Stomach (tissue), 9 donors: ENCODE measurements around the gene AJUBA. TPM values are rescaled to one million over a fixed set of nuclear protein-coding genes. Genes with fewer than 3 reads are reported as not detected.
"Not testable (repeated sequence)": the region's sequence is repeated elsewhere in the genome, so short reads cannot be mapped to it uniquely, and the experiment has no call there.

Experiments
- DNase-seq, 2 donors: peaks; one replicate each; pipeline versions ENCODE4 v3.0.0 to v3.0.0-alpha.2; 2013 to 2019
- H3K27ac ChIP-seq, 5 donors: fragments of 200-600 bp in 4 of 5; sonication (generic) in 4 of 5; one replicate each; pipeline ENCODE4 v1.5.1; 2013 to 2019; ENCODE audit warnings: mild to moderate bottlenecking in 1 of 5, moderate library complexity in 1 of 5
- H3K27me3 ChIP-seq, 3 donors: fragments of 200-600 bp; sonication (generic); one replicate each; pipeline ENCODE4 v1.5.1; 2017 to 2019; ENCODE audit warnings: mixed run types in 1 of 3
- H3K36me3 ChIP-seq, 4 donors: fragments of 200-600 bp; sonication (generic); 1 replicate in 3 of 4; 2 replicates in 1 of 4; pipeline ENCODE4 v1.5.1; 2016 to 2019
- H3K4me1 ChIP-seq, 4 donors: fragments of 200-600 bp; sonication (generic); one replicate each; pipeline ENCODE4 v1.5.1; 2016 to 2019
- H3K4me3 ChIP-seq, 4 donors: fragments of 200-600 bp; sonication (generic) in 3 of 4; one replicate each; pipeline ENCODE4 v1.5.1; 2016 to 2019; ENCODE audit warnings: mild to moderate bottlenecking in 1 of 4
- H3K9me3 ChIP-seq, 4 donors: fragments of 200-600 bp; sonication (generic); one replicate each; pipeline ENCODE4 v1.5.1; 2016 to 2019
- EP300 ChIP-seq: sonication (generic); formaldehyde crosslinking; IDR thresholded peaks from one replicate; pipeline ENCODE4 v1.6.1; 2017; ENCODE audit warnings: antibody characterized with exemption
- POLR2A ChIP-seq, 4 donors: fragments of 450-650 bp; IDR thresholded peaks; one replicate each; pipeline ENCODE4 v1.6.1; 2016; ENCODE audit warnings: antibody characterized with exemption in 4 of 4, control low read depth in 2 of 4, mild to moderate bottlenecking in 1 of 4, moderate library complexity in 1 of 4
- POLR2AphosphoS5 ChIP-seq, 3 donors: sonication (generic); formaldehyde crosslinking; IDR thresholded peaks; one replicate each; pipeline ENCODE4 v1.6.1; 2016; ENCODE audit warnings: antibody characterized with exemption in 3 of 3
- WGBS, 5 donors: extraction: QIAGEN DNeasy Blood & Tissue Kit in 3 of 5; methylation state at CpG; one replicate each; pipeline versions ENCODE4 v1.1.5 to v1.1.7; 2013 to 2018; 5-methylcytosine and 5-hydroxymethylcytosine counted together
- intact Hi-C: fragments of 100-400 bp; cut with DNase I; formaldehyde crosslinking; loops from one replicate; pipeline ENCODE4 v1.15.1; 2023; ENCODE audit warnings: low total_unique reads
- polyA plus RNA-seq, 3 donors: library from polyadenylated mRNA; stranded (reverse); fragments of 200-250 nt; gene quantifications; one replicate each; pipeline ENCODE4 v1.2.3, GENCODE V29; 2013
- total RNA-seq, 5 donors: library from RNA; depleted of rRNA; stranded (reverse); fragments of >200 nt; gene quantifications; one replicate each; pipeline versions ENCODE4 v1.1.0 to v1.2.3, GENCODE V29; 2014 to 2016
- TF ChIP-seq, protein P1 (sequence below), 7 experiments: fragments of 450-650 bp in 4 of 7; fragments of 200-600 bp in 3 of 7; sonication (generic) in 3 of 7; IDR thresholded peaks; one replicate each; pipeline ENCODE4 v1.5.1; 2016 to 2019; ENCODE audit warnings: antibody characterized with exemption in 7 of 7, control low read depth in 2 of 7, mild to moderate bottlenecking in 1 of 7
- donor health status: healthy with polysubstance abuse.
- donor health status: Bipolar disorder and iron deficiency.
- donor health status: healthy.

Gene AJUBA
- total and polyA plus RNA-seq, 8 donors, result 1.5 to 13.3 (median 6.9) TPM; not detected in 1

GRCh38 chr14:23006188-23006534, 23.8 kb upstream of the AJUBA start:
- DNase-seq, result no peak
- 28 to 38% (median 32%) methylated on average over 5 of the region's 5 CpGs for WGBS, 5 donors

DNA sequence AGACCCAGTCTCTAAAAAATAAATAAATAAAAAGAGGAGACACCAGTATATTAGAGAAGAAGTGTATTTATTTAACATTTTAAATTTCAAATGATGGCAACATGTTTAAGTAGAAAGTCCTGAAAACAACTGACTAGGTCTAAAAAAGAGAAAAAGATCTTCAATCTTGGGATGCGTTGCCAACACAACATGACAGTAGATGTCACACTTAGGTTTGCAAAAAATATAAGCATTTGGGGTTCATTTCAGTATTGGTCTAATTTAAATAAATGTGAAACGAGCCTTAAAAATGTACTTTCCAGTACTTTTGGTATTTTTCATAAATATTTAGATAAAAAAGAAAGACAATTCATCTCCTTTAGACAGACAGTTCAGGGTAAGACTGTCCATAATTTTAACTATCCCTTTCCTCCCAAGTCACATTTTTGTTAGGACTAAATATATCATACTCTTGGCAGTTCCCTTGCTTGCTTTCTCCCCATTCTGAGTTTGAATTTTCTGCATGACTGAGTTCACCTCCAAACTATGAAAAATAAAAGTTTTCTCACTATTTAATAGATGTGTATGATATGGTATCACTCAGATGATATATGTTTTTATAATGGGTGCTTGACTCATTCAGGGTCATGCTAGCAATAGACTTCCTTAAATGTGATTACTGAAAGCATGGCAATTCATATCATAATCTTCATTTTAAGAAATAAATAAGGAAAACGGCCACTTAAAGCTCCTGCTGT, 23.3 kb upstream of the AJUBA start:
- Histone ChIP-seq H3K36me3 (no peaks in the 10 kb centered on the region), H3K27ac (peak overlapping the region in 4 of 5 donors; percentile 92 to 95 (median 93)), H3K4me1 (peaks cover 9 to 35% (median 24%) of the 10 kb centered on the region in 4 donors), H3K9me3 (no peaks in the 10 kb centered on the region), H3K4me3 (peak overlapping the region in 1 of 4 donors; percentile 52), H3K27me3 (no peaks in the 10 kb centered on the region)
- intact Hi-C loops, result no loop called here
- TF ChIP-seq EP300 (no peak), POLR2AphosphoS5 (IDR thresholded peaks at IDR 0.05) (no peak), POLR2A (IDR thresholded peaks at IDR 0.05) (no peak)
- TF ChIP-seq, protein P1, sequence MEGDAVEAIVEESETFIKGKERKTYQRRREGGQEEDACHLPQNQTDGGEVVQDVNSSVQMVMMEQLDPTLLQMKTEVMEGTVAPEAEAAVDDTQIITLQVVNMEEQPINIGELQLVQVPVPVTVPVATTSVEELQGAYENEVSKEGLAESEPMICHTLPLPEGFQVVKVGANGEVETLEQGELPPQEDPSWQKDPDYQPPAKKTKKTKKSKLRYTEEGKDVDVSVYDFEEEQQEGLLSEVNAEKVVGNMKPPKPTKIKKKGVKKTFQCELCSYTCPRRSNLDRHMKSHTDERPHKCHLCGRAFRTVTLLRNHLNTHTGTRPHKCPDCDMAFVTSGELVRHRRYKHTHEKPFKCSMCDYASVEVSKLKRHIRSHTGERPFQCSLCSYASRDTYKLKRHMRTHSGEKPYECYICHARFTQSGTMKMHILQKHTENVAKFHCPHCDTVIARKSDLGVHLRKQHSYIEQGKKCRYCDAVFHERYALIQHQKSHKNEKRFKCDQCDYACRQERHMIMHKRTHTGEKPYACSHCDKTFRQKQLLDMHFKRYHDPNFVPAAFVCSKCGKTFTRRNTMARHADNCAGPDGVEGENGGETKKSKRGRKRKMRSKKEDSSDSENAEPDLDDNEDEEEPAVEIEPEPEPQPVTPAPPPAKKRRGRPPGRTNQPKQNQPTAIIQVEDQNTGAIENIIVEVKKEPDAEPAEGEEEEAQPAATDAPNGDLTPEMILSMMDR (IDR thresholded peaks at IDR 0.05), result no peak
- 65 to 77% (median 71%) methylated on average over 3 of the region's 3 CpGs for WGBS, 5 donors
- no peak for DNase-seq

More at GRCh38 chr14:23006188-23006534, 23.8 kb upstream of the AJUBA start:
- Histone ChIP-seq H3K4me3 (peak overlapping the region; percentile 52 to 66 (median 54)), H3K4me1 (peaks cover 9 to 36% (median 24%) of the 10 kb centered on the region in 4 donors), H3K27me3 (no peaks in the 10 kb centered on the region), H3K27ac (peak overlapping the region in 4 of 5 donors; percentile 92 to 95 (median 93)), H3K36me3 (no peaks in the 10 kb centered on the region), H3K9me3 (no peaks in the 10 kb centered on the region)
- TF ChIP-seq POLR2AphosphoS5 (IDR thresholded peaks at IDR 0.05), result no peak
- TF ChIP-seq EP300, result no peak
- TF ChIP-seq POLR2A (IDR thresholded peaks at IDR 0.05), result no peak
- intact Hi-C loops, result no loop called here

GRCh38 chr14:23004274-23004673, 21.9 kb upstream of the AJUBA start:
- H3K4me3 ChIP-seq, intact Hi-C loops, H3K27me3 ChIP-seq, DNase-seq, H3K27ac ChIP-seq, H3K9me3 ChIP-seq, H3K36me3 ChIP-seq: not testable (repeated sequence)
- peaks cover 5 to 32% (median 21%) of the 10 kb centered on the region in 4 donors for H3K4me1 ChIP-seq
- 92 to 100% (median 100%) methylated on average over 4 of the region's 4 CpGs for WGBS, 5 donors

DNA sequence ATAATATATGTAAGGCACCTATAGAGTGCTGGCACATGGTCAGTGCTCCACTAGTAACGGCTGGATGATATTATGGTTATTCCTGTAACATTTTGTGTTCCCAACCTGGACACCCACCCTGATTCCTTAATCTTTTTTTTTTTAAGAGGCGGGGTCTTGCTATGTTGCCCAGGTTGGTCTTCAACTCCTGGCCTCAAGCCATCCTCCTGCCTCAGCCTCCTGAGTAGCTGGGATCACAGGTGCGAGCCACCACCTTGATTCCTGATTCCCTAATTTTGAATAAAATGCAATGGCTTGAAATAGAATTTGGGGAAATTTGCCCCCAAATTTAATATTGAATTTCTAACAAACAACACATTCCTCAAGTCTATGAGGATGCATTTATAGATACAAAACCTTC, 20.2 kb upstream of the AJUBA start:
- intact Hi-C loops, result no loop called here
- TF ChIP-seq POLR2AphosphoS5 (IDR thresholded peaks at IDR 0.05), result no peak
- TF ChIP-seq POLR2A (IDR thresholded peaks at IDR 0.05), result no peak
- TF ChIP-seq, protein P1 (IDR thresholded peaks at IDR 0.05), result no peak
- no peak for TF ChIP-seq EP300
- Histone ChIP-seq H3K27ac (no peak overlapping the region), H3K27me3 (no peaks in the 10 kb centered on the region), H3K36me3 (peaks cover 0 to 7% (median 0%) of the 10 kb centered on the region in 4 donors), H3K9me3 (no peaks in the 10 kb centered on the region), H3K4me1 (peaks cover 4 to 29% (median 15%) of the 10 kb centered on the region in 4 donors), H3K4me3 (no peak overlapping the region)
- DNase-seq, result no peak
- WGBS, 5 donors, result 79 to 100% (median 97%) methylated on average over 3 of the region's 3 CpGs

- 94 to 98% (median 96%) methylated on average over 2 of the region's 2 CpGs for WGBS, 5 donors
- H3K27ac ChIP-seq, result no peak overlapping the region
- intact Hi-C loops, result no loop called here
Observed at GRCh38 chr14:23000860-23001259, 18.5 kb upstream of the AJUBA start.

More at GRCh38 chr14:23000860-23001259, 18.5 kb upstream of the AJUBA start:
- H3K27me3 ChIP-seq, result no peaks in the 10 kb centered on the region
- no peaks in the 10 kb centered on the region for H3K9me3 ChIP-seq
- H3K4me3 ChIP-seq, result no peak overlapping the region
- TF ChIP-seq POLR2AphosphoS5 (IDR thresholded peaks at IDR 0.05) (no peak), POLR2A (IDR thresholded peaks at IDR 0.05) (no peak), EP300 (no peak)
- TF ChIP-seq, protein P1 (IDR thresholded peaks at IDR 0.05), result no peak
- peaks cover 0 to 17% (median 6%) of the 10 kb centered on the region in 4 donors for H3K4me1 ChIP-seq
- no peak for DNase-seq
- peaks cover 0 to 7% (median under 1%) of the 10 kb centered on the region in 4 donors for H3K36me3 ChIP-seq
